Panc1 (cell line): Measurements from ENCODE around the gene CHPF2. TPM values are rescaled to one million over a fixed set of nuclear protein-coding genes. Genes with fewer than 3 reads are reported as not detected.
A peak's percentile ranks its signal among the peaks of the same experiment; 100 is the strongest.

ENCODE experiments used
- ATAC-seq: fragments of 200-7000 bp; cut with Tn5 transposase; 2 replicates; pipeline ENCODE4 v1.9.1; 2020; ENCODE audit warnings: mild to moderate bottlenecking, moderate library complexity
- BruUV-seq: library from RNA; stranded (reverse); fragments of 400-500 nt; replicated peaks from 2 replicates; lab custom pipeline; 2021; lab: Mats Ljungman, UMichigan
- CTCF ChIA-PET: fragments of 300-600 bp; sonication (Branson Sonifier 250); formaldehyde crosslinking; loops from one replicate; lab custom pipeline; 2022; ENCODE audit warnings: antibody characterized with exemption; lab: Charles Lee
- POLR2A ChIA-PET: fragments of 300-600 bp; sonication (Branson Sonifier 250); formaldehyde crosslinking; loops from one replicate; lab custom pipeline; 2022; ENCODE audit warnings: antibody characterized with exemption; lab: Charles Lee
- DNase-seq: peaks from one replicate; pipeline ENCODE4 v3.0.0-alpha.2; 2010; ENCODE audit warnings: low read depth, low spot score
- H3K27ac ChIP-seq: 2 replicates; pipeline ENCODE4 v1.5.1; 2011; ENCODE audit warnings: mild to moderate bottlenecking, low read length, inconsistent platforms
- H3K27me3 ChIP-seq: fragments of 200-500 bp; sonication (Bioruptor generic); 2 replicates; pipeline ENCODE4 v1.6.0; 2014; ENCODE audit warnings: low read length, inconsistent platforms; ENCODE audit not compliant: control insufficient read depth, insufficient read depth
- H3K36me3 ChIP-seq: fragments of 200-500 bp; sonication (Bioruptor generic); 2 replicates; pipeline ENCODE4 v1.5.1; 2014; ENCODE audit warnings: inconsistent platforms, mild to moderate bottlenecking, low read length, moderate library complexity; ENCODE audit not compliant: control insufficient read depth, insufficient read depth
- H3K4me1 ChIP-seq: 2 replicates; pipeline ENCODE4 v1.5.1; 2011; ENCODE audit warnings: inconsistent platforms, mild to moderate bottlenecking, low read length, moderate library complexity; ENCODE audit not compliant: control insufficient read depth, insufficient read depth
- H3K4me3 ChIP-seq, 2 experiments: 2 replicates each; pipeline ENCODE4 v1.5.1; 2011 to 2012; ENCODE audit warnings: low read depth in 2 of 2, low read length in 2 of 2, mild to moderate bottlenecking in 2 of 2, inconsistent platforms in 1 of 2, moderate library complexity in 1 of 2
- H3K9me3 ChIP-seq: fragments of 200-500 bp; sonication (Bioruptor generic); 2 replicates; pipeline ENCODE4 v1.5.1; 2014; ENCODE audit warnings: low read depth, mild to moderate bottlenecking, inconsistent platforms, low read length, moderate library complexity; ENCODE audit not compliant: control insufficient read depth, insufficient read depth
- POLR2AphosphoS5 ChIP-seq: IDR thresholded peaks from 2 replicates; pipeline ENCODE4 v1.6.1; 2012; ENCODE audit warnings: mild to moderate bottlenecking, low read depth, low read length, moderate library complexity
- SIN3A ChIP-seq: IDR thresholded peaks from 2 replicates; pipeline ENCODE4 v1.6.1; 2012; ENCODE audit warnings: low read depth, mild to moderate bottlenecking, low read length, moderate library complexity, borderline replicate concordance; ENCODE audit not compliant: insufficient read depth
- TCF7L2 ChIP-seq: IDR thresholded peaks from 2 replicates; pipeline ENCODE4 v1.6.1; 2011; ENCODE audit warnings: mild to moderate bottlenecking, low read depth, low read length, inconsistent platforms
- in situ Hi-C: cut with HindIII; loops from 2 replicates; pipeline ENCODE4 v1.10.0; 2016; ENCODE audit warnings: low sequenced_read_pairs, low pct_unique_long_range_greater_than_20kb
- intact Hi-C: fragments of 100-400 bp; cut with micrococcal nuclease; formaldehyde crosslinking; loops from one replicate; pipeline ENCODE4 v1.10.0; 2022; ENCODE audit not compliant: unreplicated experiment
- total RNA-seq: library from RNA; stranded (reverse); gene quantifications from one replicate; pipeline ENCODE4 v1.2.1, GENCODE V29; 2021; ENCODE audit not compliant: unreplicated experiment
- TF ChIP-seq, protein P1 (sequence below): fragments of 450-650 bp; IDR thresholded peaks from 2 replicates; pipeline ENCODE4 v1.5.1; 2017; ENCODE audit warnings: mild to moderate bottlenecking
- TF ChIP-seq, protein P2 (sequence below), 2 experiments: IDR thresholded peaks; 2 replicates each; pipeline ENCODE4 v1.6.1; 2011 to 2012; ENCODE audit warnings: low read depth in 2 of 2, control low read depth in 1 of 2, low read length in 1 of 2, mild to moderate bottlenecking in 1 of 2, moderate library complexity in 1 of 2; ENCODE audit not compliant: insufficient read depth in 1 of 2

The CHPF2 gene
- total RNA-seq, 1 experiment from 2014 or later, result 44.9 TPM

DNA sequence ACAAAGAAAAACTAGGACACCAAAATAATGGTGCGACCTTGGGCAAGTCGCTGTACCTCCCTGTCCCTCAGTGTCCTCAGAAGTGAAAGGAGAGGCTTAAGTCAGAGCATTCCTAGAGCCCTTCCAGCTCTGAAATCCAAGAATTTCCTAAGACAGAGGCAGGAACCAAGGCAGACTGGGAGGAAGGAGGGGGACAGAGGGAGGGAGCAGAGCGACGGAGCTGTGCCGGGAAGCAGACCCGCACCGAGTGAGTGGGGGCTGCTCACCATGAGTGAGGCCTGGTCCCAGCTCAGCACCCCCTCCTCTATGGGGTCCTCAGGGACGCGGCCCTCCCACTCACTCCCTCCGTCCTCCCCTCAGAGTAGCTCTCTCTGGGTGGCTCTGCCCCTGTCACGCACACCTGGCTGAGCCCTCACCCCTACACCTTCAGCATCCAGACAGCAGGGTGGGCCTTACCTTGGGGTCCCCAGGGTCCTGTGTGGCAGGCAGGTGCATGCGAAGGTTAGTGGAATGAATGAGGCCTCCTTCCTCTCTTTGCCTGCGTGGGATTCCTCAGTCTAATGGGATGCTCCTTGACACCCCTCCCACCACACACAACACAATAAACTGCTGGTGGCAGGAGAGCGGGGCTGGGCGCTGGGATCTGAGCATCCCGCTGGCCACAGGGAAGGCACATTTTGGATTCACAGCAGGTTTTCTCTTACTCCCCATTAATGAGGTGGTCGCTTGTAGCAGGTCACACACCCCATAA is 20.9 kb downstream of the CHPF2 start:
- intact Hi-C loops (loop anchor here (5.0 kb wide), 1 partner anchor 49 kb away; no protein-coding TSS in a partner anchor), in situ Hi-C loops (no loop called here)

DNA sequence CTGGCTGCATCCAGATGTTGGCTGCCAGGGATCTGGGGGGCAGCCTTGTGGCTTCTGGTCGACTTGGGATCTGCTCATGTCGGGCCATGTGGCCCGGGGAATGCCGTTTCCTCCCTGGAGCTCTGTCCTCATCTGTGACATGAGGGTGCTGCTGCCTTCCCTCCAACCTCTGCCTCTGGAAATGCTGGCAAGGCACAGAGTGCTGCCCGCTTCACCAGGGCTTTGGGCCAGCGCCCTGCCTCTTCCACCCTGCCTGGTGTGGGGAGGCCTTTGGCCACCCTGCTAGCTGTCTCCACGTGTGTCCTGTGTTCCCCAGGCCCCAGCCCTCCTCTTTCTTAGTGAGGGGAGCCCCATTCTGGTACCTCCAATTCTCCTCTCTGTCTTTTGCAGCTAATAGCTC is 22.0 kb downstream of the CHPF2 start:
- Histone ChIP-seq H3K36me3 (no peaks in the 10 kb centered on the region), H3K27ac (no peak overlapping the region), H3K4me3 (no peak overlapping the region), H3K27me3 (no peaks in the 10 kb centered on the region), H3K9me3 (no peaks in the 10 kb centered on the region), H3K4me1 (peaks cover 25% of the 10 kb centered on the region)
- no peak for TF ChIP-seq TCF7L2
- no peak for TF ChIP-seq SIN3A
- TF ChIP-seq POLR2AphosphoS5, result no peak
- TF ChIP-seq, protein P1, sequence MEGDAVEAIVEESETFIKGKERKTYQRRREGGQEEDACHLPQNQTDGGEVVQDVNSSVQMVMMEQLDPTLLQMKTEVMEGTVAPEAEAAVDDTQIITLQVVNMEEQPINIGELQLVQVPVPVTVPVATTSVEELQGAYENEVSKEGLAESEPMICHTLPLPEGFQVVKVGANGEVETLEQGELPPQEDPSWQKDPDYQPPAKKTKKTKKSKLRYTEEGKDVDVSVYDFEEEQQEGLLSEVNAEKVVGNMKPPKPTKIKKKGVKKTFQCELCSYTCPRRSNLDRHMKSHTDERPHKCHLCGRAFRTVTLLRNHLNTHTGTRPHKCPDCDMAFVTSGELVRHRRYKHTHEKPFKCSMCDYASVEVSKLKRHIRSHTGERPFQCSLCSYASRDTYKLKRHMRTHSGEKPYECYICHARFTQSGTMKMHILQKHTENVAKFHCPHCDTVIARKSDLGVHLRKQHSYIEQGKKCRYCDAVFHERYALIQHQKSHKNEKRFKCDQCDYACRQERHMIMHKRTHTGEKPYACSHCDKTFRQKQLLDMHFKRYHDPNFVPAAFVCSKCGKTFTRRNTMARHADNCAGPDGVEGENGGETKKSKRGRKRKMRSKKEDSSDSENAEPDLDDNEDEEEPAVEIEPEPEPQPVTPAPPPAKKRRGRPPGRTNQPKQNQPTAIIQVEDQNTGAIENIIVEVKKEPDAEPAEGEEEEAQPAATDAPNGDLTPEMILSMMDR, result no peak
- no peak for DNase-seq
- CTCF ChIA-PET, result no interaction called here
- BruUV-seq, result no TSS peak
- no peak for ATAC-seq
- intact Hi-C loops, result loop anchor here (5.0 kb wide), 1 partner anchor 48 kb away; no protein-coding TSS in a partner anchor
- in situ Hi-C loops, result no loop called here
- POLR2A ChIA-PET, result interaction anchor here (0.6 kb wide), 1 partner anchor 27 kb away, joined by 3 read pairs; no protein-coding TSS in a partner anchor

More for the DNA sequence above, 20.9 kb downstream of the CHPF2 start:
- POLR2A ChIA-PET, result no interaction called here
- H3K27me3 ChIP-seq, result no peaks in the 10 kb centered on the region
- peak overlapping the region; percentile 83; the same call in 1 of the 2 replicates for H3K27ac ChIP-seq
- peaks cover 26% of the 10 kb centered on the region for H3K4me1 ChIP-seq
- no peak overlapping the region for H3K4me3 ChIP-seq
- ATAC-seq (no peak), DNase-seq (no peak)
- CTCF ChIA-PET, result no interaction called here
- TF ChIP-seq, protein P1, result no peak
- TF ChIP-seq POLR2AphosphoS5, result no peak
- TF ChIP-seq, protein P2, sequence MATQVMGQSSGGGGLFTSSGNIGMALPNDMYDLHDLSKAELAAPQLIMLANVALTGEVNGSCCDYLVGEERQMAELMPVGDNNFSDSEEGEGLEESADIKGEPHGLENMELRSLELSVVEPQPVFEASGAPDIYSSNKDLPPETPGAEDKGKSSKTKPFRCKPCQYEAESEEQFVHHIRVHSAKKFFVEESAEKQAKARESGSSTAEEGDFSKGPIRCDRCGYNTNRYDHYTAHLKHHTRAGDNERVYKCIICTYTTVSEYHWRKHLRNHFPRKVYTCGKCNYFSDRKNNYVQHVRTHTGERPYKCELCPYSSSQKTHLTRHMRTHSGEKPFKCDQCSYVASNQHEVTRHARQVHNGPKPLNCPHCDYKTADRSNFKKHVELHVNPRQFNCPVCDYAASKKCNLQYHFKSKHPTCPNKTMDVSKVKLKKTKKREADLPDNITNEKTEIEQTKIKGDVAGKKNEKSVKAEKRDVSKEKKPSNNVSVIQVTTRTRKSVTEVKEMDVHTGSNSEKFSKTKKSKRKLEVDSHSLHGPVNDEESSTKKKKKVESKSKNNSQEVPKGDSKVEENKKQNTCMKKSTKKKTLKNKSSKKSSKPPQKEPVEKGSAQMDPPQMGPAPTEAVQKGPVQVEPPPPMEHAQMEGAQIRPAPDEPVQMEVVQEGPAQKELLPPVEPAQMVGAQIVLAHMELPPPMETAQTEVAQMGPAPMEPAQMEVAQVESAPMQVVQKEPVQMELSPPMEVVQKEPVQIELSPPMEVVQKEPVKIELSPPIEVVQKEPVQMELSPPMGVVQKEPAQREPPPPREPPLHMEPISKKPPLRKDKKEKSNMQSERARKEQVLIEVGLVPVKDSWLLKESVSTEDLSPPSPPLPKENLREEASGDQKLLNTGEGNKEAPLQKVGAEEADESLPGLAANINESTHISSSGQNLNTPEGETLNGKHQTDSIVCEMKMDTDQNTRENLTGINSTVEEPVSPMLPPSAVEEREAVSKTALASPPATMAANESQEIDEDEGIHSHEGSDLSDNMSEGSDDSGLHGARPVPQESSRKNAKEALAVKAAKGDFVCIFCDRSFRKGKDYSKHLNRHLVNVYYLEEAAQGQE (IDR thresholded peaks at IDR 0.05; ENCODE audit: insufficient read depth in 1 of 2, low read depth in 2 of 2, low read length in 1 of 2), result no peak
- TF ChIP-seq TCF7L2, result no peak
- no peak for TF ChIP-seq SIN3A
- BruUV-seq, result no TSS peak
- no peaks in the 10 kb centered on the region for H3K36me3 ChIP-seq
- no peaks in the 10 kb centered on the region for H3K9me3 ChIP-seq
